ENCODE results near the gene LRRN2. TPM values are rescaled to one million over a fixed set of nuclear protein-coding genes. Genes with fewer than 3 reads are reported as not detected.

The LRRN2 gene
- total RNA-seq (2021; ENCODE audit: unreplicated experiment) (2.0 TPM), Bru-seq, nascent RNA (percentile 35 among the genes with signal in this experiment), BruChase-seq, experiment 1, labeled RNA remaining after a 2-hour chase (percentile 38 among the genes with signal in this experiment), BruChase-seq, experiment 2, labeled RNA remaining after a 6-hour chase (percentile 36 among the genes with signal in this experiment)
- 2.5 TPM for polyA plus RNA-seq (2012; ENCODE audit: insufficient read length)
- long read RNA-seq, full-length matches to known transcripts, result 9 of 9 reads
- long read RNA-seq, partial matches to known transcripts, result 0 of 9 reads
- long read RNA-seq, other reads (novel, unspliced or antisense), result 0 of 9 reads

DNA sequence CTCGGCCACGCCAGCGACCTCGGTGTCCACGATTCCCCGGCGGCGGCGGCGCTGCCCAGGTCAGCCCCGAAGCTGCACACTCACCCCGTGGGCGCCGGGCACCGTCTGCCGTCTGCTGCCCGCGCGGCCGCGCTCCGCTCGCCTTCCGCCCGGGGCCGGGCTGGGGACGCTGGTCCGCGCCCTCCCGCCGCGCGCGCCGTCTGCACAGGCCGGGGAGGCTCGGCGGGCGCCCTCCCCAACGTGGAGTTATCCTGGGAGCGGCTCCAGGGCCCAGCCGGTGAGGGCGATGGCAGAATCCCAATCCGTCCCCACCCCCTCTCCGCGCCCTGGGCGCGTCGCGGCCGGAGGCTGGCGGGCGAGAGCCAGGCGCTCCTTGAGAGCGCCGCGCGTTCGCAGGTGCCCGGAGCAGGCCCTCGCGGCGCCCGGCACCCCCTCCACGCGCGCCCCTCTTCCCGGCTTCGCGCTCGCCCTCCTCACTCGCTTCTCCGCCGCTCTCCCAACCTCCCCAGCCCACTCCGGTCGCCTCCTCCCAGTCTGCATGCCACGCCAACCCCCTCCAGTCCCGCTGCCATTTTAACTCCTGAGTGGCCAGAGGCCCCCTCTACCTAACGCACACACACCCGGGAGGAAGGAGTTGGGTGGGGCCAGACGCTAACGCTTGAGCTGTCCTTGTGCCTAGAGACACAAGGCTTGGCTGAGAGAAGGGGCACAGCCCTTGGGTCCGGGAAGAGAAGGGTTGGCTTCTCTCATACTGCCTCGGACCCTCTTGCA lies at the start of gene LRRN2:
TSS of gene LRRN2 (minus strand) at position 503 of the 771 bp plus-strand sequence. CDS start 65,746 bp downstream, outside the sequence.
- in situ Hi-C loops (cut with HindIII; ENCODE audit: low pct_unique_long_range_greater_than_20kb, low sequenced_read_pairs), result no loop called here
- peak; percentile 68 for ATAC-seq
- POLR2A ChIA-PET, result no interaction called here

GRCh38 chr1:204735042-204735441 lies 49.5 kb upstream of the LRRN2 start:
- DNase-seq (ENCODE audit: low read depth, low spot score) (no peak), ATAC-seq (no peak)
- peaks cover 5% of the 10 kb centered on the region for H3K27me3 ChIP-seq (ENCODE audit: control insufficient read depth, insufficient read depth, low read length)
- POLR2A ChIA-PET, result no interaction called here
- no peak overlapping the region for H3K4me3 ChIP-seq (ENCODE audit: low read depth in 2 of 2, low read length in 2 of 2)
- CTCF ChIA-PET, result no interaction called here
- TF ChIP-seq, protein P1, sequence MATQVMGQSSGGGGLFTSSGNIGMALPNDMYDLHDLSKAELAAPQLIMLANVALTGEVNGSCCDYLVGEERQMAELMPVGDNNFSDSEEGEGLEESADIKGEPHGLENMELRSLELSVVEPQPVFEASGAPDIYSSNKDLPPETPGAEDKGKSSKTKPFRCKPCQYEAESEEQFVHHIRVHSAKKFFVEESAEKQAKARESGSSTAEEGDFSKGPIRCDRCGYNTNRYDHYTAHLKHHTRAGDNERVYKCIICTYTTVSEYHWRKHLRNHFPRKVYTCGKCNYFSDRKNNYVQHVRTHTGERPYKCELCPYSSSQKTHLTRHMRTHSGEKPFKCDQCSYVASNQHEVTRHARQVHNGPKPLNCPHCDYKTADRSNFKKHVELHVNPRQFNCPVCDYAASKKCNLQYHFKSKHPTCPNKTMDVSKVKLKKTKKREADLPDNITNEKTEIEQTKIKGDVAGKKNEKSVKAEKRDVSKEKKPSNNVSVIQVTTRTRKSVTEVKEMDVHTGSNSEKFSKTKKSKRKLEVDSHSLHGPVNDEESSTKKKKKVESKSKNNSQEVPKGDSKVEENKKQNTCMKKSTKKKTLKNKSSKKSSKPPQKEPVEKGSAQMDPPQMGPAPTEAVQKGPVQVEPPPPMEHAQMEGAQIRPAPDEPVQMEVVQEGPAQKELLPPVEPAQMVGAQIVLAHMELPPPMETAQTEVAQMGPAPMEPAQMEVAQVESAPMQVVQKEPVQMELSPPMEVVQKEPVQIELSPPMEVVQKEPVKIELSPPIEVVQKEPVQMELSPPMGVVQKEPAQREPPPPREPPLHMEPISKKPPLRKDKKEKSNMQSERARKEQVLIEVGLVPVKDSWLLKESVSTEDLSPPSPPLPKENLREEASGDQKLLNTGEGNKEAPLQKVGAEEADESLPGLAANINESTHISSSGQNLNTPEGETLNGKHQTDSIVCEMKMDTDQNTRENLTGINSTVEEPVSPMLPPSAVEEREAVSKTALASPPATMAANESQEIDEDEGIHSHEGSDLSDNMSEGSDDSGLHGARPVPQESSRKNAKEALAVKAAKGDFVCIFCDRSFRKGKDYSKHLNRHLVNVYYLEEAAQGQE (IDR thresholded peaks at IDR 0.05; ENCODE audit: insufficient read depth in 1 of 2, low read depth in 2 of 2, low read length in 1 of 2), result no peak
- no peak for TF ChIP-seq POLR2AphosphoS5 (IDR thresholded peaks at IDR 0.05; ENCODE audit: low read depth, low read length)
- TF ChIP-seq, protein P2, sequence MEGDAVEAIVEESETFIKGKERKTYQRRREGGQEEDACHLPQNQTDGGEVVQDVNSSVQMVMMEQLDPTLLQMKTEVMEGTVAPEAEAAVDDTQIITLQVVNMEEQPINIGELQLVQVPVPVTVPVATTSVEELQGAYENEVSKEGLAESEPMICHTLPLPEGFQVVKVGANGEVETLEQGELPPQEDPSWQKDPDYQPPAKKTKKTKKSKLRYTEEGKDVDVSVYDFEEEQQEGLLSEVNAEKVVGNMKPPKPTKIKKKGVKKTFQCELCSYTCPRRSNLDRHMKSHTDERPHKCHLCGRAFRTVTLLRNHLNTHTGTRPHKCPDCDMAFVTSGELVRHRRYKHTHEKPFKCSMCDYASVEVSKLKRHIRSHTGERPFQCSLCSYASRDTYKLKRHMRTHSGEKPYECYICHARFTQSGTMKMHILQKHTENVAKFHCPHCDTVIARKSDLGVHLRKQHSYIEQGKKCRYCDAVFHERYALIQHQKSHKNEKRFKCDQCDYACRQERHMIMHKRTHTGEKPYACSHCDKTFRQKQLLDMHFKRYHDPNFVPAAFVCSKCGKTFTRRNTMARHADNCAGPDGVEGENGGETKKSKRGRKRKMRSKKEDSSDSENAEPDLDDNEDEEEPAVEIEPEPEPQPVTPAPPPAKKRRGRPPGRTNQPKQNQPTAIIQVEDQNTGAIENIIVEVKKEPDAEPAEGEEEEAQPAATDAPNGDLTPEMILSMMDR (IDR thresholded peaks at IDR 0.05), result no peak
- TF ChIP-seq TCF7L2 (IDR thresholded peaks at IDR 0.05; ENCODE audit: low read depth, low read length), result no peak
- no peak for TF ChIP-seq SIN3A (IDR thresholded peaks at IDR 0.05; ENCODE audit: borderline replicate concordance, insufficient read depth, low read depth, low read length)
- BruUV-seq (replicated peaks), result no TSS peak
- in situ Hi-C loops (cut with HindIII; ENCODE audit: low pct_unique_long_range_greater_than_20kb, low sequenced_read_pairs), result no loop called here
- no peaks in the 10 kb centered on the region for H3K36me3 ChIP-seq (ENCODE audit: control insufficient read depth, insufficient read depth, low read length)
- H3K4me1 ChIP-seq (ENCODE audit: control insufficient read depth, insufficient read depth, low read length), result no peaks in the 10 kb centered on the region
- no peak overlapping the region for H3K27ac ChIP-seq (ENCODE audit: low read length)
- peaks cover 4% of the 10 kb centered on the region; the same call in 1 of the 2 replicates for H3K9me3 ChIP-seq (ENCODE audit: control insufficient read depth, insufficient read depth, low read depth, low read length)
- intact Hi-C loops (cut with micrococcal nuclease; ENCODE audit: unreplicated experiment), result no loop called here

More for the DNA sequence above, at the start of gene LRRN2:
- intact Hi-C loops (cut with micrococcal nuclease; ENCODE audit: unreplicated experiment), result no loop called here
- BruUV-seq (replicated peaks), result no TSS peak
- no peak for DNase-seq (ENCODE audit: low read depth, low spot score)
- TF ChIP-seq TCF7L2 (IDR thresholded peaks at IDR 0.05; ENCODE audit: low read depth, low read length) (no peak), SIN3A (IDR thresholded peaks at IDR 0.05; ENCODE audit: borderline replicate concordance, insufficient read depth, low read depth, low read length) (no peak), POLR2AphosphoS5 (IDR thresholded peaks at IDR 0.05; ENCODE audit: low read depth, low read length) (no peak)
- TF ChIP-seq, protein P1 (IDR thresholded peaks at IDR 0.05; ENCODE audit: insufficient read depth in 1 of 2, low read depth in 2 of 2, low read length in 1 of 2), result no peak
- TF ChIP-seq, protein P2 (IDR thresholded peaks at IDR 0.05), result no peak
- CTCF ChIA-PET, result no interaction called here
- Histone ChIP-seq H3K27ac (ENCODE audit: low read length) (no peak within 1 kb of the TSS; the same call in 1 of the 2 replicates), H3K4me1 (ENCODE audit: control insufficient read depth, insufficient read depth, low read length) (no peaks in the 10 kb centered on the region; the same call in none of the 2 replicates), H3K27me3 (ENCODE audit: control insufficient read depth, insufficient read depth, low read length) (peaks cover 9% of the 10 kb centered on the region; the same call in 1 of the 2 replicates), H3K4me3 (ENCODE audit: low read depth in 2 of 2, low read length in 2 of 2) (peak within 1 kb of the TSS; percentile 36 to 41), H3K36me3 (ENCODE audit: control insufficient read depth, insufficient read depth, low read length) (no peaks in the 10 kb centered on the region), H3K9me3 (ENCODE audit: control insufficient read depth, insufficient read depth, low read depth, low read length) (no peaks in the 10 kb centered on the region)
